GM23338 (cell line): ENCODE data around the gene CBX6. TPM values are rescaled to one million over a fixed set of nuclear protein-coding genes. Genes with fewer than 3 reads are reported as not detected.

Experiments used
- ATAC-seq: fragments of 200-7000 bp; cut with Tn5 transposase; 3 replicates; pipeline ENCODE4 v1.9.1; 2020
- DNase-seq: peaks from one replicate; pipeline ENCODE4 v3.0.0-alpha.2; 2015; ENCODE audit warnings: low spot score
- H2AFZ ChIP-seq: fragments of 200-600 bp; sonication (generic); 2 replicates; pipeline ENCODE4 v1.8.0; 2016; ENCODE audit warnings: antibody characterized with exemption, mild to moderate bottlenecking, moderate library complexity
- H3F3A ChIP-seq: fragments of 200-600 bp; sonication (generic); replicated peaks from 2 replicates; pipeline ENCODE4 v1.8.0; 2017; ENCODE audit warnings: antibody characterized with exemption, mixed run types, low read depth
- H3K27ac ChIP-seq: fragments of 200-600 bp; sonication (generic); 2 replicates; pipeline ENCODE4 v1.6.1; 2016; ENCODE audit warnings: low read depth
- H3K27me3 ChIP-seq: fragments of 200-600 bp; sonication (generic); 2 replicates; pipeline ENCODE4 v1.8.0; 2016; ENCODE audit warnings: mild to moderate bottlenecking, mixed run types, moderate library complexity; ENCODE audit not compliant: insufficient read depth
- H3K36me3 ChIP-seq: fragments of 200-600 bp; sonication (generic); 2 replicates; pipeline ENCODE4 v1.8.0; 2016; ENCODE audit warnings: mild to moderate bottlenecking; ENCODE audit not compliant: insufficient read depth
- H3K4me1 ChIP-seq: fragments of 200-600 bp; sonication (generic); 2 replicates; pipeline ENCODE4 v1.8.0; 2016; ENCODE audit warnings: mild to moderate bottlenecking, moderate library complexity; ENCODE audit not compliant: insufficient read depth
- H3K4me2 ChIP-seq: fragments of 200-600 bp; sonication (generic); 2 replicates; pipeline ENCODE4 v1.7.1; 2017; ENCODE audit warnings: mixed run types
- H3K4me3 ChIP-seq: fragments of 200-600 bp; sonication (generic); 2 replicates; pipeline ENCODE4 v1.6.1; 2016; ENCODE audit warnings: mixed run types
- H3K79me2 ChIP-seq: fragments of 200-600 bp; sonication (generic); replicated peaks from 2 replicates; pipeline ENCODE4 v1.8.0; 2017; ENCODE audit warnings: mild to moderate bottlenecking; ENCODE audit not compliant: insufficient read depth
- H3K9me2 ChIP-seq: fragments of 200-600 bp; sonication (generic); 2 replicates; pipeline ENCODE4 v1.8.0; 2017; ENCODE audit not compliant: insufficient read depth
- H4K20me1 ChIP-seq: fragments of 200-600 bp; sonication (generic); replicated peaks from 2 replicates; pipeline ENCODE4 v1.8.0; 2017; ENCODE audit warnings: mild to moderate bottlenecking; ENCODE audit not compliant: insufficient read depth
- H3K27ac Mint-ChIP-seq: 2 replicates; pipeline ENCODE4 v1.8.0; 2020; ENCODE audit warnings: inconsistent platforms, mild to moderate bottlenecking, moderate library complexity, mixed read lengths
- H3K27me3 Mint-ChIP-seq: 3 replicates; pipeline ENCODE4 v1.8.0; 2022; ENCODE audit warnings: low read depth, mild to moderate bottlenecking, moderate library complexity, mixed read lengths, inconsistent platforms; ENCODE audit not compliant: insufficient read depth, poor library complexity
- H3K36me3 Mint-ChIP-seq: 3 replicates; pipeline ENCODE4 v1.8.0; 2021; ENCODE audit warnings: low read depth, mild to moderate bottlenecking, inconsistent platforms, moderate library complexity, mixed read lengths
- H3K4me1 Mint-ChIP-seq: 3 replicates; pipeline ENCODE4 v1.8.0; 2020; ENCODE audit warnings: mild to moderate bottlenecking, inconsistent platforms, mixed read lengths
- H3K4me3 Mint-ChIP-seq: 3 replicates; pipeline ENCODE4 v1.8.0; 2021; ENCODE audit warnings: moderate library complexity, mild to moderate bottlenecking, inconsistent platforms, mixed read lengths
- H3K9me3 Mint-ChIP-seq: 3 replicates; pipeline ENCODE4 v1.8.0; 2020; ENCODE audit warnings: moderate library complexity, mild to moderate bottlenecking, inconsistent platforms, mixed read lengths
- CREB1 ChIP-seq: fragments of 250-450 bp; sonication (Bioruptor Pico); IDR thresholded peaks from 2 replicates; pipeline ENCODE4 v1.5.0; 2020; ENCODE audit warnings: low read depth, mild to moderate bottlenecking, moderate library complexity
- JUNB ChIP-seq: IDR thresholded peaks from one replicate; pipeline ENCODE4 v1.6.1; 2016; ENCODE audit warnings: antibody characterized with exemption; ENCODE audit not compliant: unreplicated experiment
- POLR2AphosphoS5 ChIP-seq: IDR thresholded peaks from 2 replicates; pipeline ENCODE4 v1.6.1; 2016; ENCODE audit warnings: antibody characterized with exemption, low read depth
- STAT1 ChIP-seq: IDR thresholded peaks from one replicate; pipeline ENCODE4 v1.6.1; 2016; ENCODE audit warnings: antibody characterized with exemption; ENCODE audit not compliant: unreplicated experiment
- ZNF331 ChIP-seq: fragments of 250-450 bp; sonication (Bioruptor Pico); IDR thresholded peaks from 2 replicates; pipeline ENCODE4 v1.5.0; 2020; ENCODE audit warnings: low read depth, mild to moderate bottlenecking, moderate library complexity
- polyA plus RNA-seq: library from polyadenylated mRNA; unstranded; fragments of >200 nt; fragmentation: Nextera tagmentation; extraction: Ambion mirVana; gene quantifications from 2 replicates; pipeline ENCODE4 v1.2.1, GENCODE V29; 2016
- total RNA-seq: library from RNA; depleted of rRNA; stranded (reverse); fragments of >200 nt; shearing (Covaris generic); gene quantifications from 2 replicates; pipeline ENCODE4 v1.2.3, GENCODE V29; 2014
- TF ChIP-seq, protein P1 (sequence below): fragments of 250-450 bp; sonication (Bioruptor Pico); IDR thresholded peaks from 2 replicates; pipeline ENCODE4 v1.5.0; 2020; ENCODE audit warnings: mild to moderate bottlenecking, moderate library complexity
- TF ChIP-seq, protein P2 (sequence below), 2 experiments: fragments of 200-600 bp in 1 of 2; sonication (generic) in 1 of 2; conservative IDR thresholded peaks; 2 replicates each; pipeline versions ENCODE4 v1.5.1 to v1.6.1; 2016 to 2017; ENCODE audit warnings: antibody characterized with exemption in 2 of 2, low read depth in 2 of 2, mild to moderate bottlenecking in 2 of 2, moderate library complexity in 1 of 2

Gene CBX6
- total and polyA plus RNA-seq, 2 experiments from 2014 or later: 18.5 to 23.0 TPM

DNA sequence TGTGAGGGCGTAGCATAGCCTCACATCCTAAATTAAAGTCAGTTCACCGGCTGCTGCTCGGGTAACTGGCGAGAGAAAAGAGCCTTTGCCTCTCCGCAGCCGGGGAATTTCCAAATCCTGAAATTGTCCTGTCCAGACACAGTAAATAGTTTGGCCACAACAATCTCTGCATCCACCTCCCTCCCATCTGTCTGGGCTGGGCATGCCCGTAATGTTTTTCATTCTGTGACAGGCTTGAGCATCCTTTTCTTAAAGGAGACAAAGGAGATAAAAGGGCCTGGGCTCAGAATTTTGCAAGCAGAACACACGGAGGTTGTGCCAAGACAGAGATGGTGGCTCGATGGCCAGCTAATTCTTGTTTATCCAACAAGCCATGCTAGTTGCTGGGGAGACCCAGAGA lies 19.2 kb upstream of the CBX6 start (continued):
- TF ChIP-seq, protein P1, sequence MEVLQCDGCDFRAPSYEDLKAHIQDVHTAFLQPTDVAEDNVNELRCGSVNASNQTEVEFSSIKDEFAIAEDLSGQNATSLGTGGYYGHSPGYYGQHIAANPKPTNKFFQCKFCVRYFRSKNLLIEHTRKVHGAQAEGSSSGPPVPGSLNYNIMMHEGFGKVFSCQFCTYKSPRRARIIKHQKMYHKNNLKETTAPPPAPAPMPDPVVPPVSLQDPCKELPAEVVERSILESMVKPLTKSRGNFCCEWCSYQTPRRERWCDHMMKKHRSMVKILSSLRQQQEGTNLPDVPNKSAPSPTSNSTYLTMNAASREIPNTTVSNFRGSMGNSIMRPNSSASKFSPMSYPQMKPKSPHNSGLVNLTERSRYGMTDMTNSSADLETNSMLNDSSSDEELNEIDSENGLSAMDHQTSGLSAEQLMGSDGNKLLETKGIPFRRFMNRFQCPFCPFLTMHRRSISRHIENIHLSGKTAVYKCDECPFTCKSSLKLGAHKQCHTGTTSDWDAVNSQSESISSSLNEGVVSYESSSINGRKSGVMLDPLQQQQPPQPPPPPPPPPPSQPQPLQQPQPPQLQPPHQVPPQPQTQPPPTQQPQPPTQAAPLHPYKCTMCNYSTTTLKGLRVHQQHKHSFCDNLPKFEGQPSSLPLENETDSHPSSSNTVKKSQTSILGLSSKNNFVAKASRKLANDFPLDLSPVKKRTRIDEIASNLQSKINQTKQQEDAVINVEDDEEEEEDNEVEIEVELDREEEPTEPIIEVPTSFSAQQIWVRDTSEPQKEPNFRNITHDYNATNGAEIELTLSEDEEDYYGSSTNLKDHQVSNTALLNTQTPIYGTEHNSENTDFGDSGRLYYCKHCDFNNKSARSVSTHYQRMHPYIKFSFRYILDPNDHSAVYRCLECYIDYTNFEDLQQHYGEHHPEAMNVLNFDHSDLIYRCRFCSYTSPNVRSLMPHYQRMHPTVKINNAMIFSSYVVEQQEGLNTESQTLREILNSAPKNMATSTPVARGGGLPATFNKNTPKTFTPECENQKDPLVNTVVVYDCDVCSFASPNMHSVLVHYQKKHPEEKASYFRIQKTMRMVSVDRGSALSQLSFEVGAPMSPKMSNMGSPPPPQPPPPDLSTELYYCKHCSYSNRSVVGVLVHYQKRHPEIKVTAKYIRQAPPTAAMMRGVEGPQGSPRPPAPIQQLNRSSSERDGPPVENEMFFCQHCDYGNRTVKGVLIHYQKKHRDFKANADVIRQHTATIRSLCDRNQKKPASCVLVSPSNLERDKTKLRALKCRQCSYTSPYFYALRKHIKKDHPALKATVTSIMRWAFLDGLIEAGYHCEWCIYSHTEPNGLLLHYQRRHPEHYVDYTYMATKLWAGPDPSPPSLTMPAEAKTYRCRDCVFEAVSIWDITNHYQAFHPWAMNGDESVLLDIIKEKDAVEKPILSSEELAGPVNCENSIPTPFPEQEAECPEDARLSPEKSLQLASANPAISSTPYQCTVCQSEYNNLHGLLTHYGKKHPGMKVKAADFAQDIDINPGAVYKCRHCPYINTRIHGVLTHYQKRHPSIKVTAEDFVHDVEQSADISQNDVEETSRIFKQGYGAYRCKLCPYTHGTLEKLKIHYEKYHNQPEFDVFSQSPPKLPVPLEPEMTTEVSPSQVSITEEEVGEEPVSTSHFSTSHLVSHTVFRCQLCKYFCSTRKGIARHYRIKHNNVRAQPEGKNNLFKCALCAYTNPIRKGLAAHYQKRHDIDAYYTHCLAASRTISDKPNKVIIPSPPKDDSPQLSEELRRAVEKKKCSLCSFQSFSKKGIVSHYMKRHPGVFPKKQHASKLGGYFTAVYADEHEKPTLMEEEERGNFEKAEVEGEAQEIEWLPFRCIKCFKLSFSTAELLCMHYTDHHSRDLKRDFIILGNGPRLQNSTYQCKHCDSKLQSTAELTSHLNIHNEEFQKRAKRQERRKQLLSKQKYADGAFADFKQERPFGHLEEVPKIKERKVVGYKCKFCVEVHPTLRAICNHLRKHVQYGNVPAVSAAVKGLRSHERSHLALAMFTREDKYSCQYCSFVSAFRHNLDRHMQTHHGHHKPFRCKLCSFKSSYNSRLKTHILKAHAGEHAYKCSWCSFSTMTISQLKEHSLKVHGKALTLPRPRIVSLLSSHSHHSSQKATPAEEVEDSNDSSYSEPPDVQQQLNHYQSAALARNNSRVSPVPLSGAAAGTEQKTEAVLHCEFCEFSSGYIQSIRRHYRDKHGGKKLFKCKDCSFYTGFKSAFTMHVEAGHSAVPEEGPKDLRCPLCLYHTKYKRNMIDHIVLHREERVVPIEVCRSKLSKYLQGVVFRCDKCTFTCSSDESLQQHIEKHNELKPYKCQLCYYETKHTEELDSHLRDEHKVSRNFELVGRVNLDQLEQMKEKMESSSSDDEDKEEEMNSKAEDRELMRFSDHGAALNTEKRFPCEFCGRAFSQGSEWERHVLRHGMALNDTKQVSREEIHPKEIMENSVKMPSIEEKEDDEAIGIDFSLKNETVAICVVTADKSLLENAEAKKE (CRISPR knock-in tag): no peak

DNA sequence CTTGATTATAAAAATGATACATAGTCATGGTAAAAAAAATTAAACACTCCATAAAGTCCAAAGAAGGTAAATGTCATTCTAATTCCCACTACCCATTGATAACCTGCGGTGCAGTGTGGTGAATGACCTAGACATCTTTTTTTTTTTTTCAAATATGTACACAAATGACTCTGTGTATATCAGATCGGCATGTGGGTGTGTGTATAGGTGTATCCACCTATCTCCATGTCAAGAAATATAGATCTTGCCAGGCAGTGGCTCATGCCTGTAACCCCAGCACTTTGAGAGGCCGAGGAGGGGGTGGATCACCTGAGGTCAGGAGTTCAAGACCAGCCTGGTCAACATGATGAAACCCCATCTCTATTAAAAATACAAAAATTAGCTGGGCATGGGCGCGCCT lies 18.4 kb upstream of the CBX6 start:
- Histone ChIP-seq H3F3A (no peaks in the 10 kb centered on the region), H4K20me1 (no peaks in the 10 kb centered on the region), H3K4me3 (no peak overlapping the region), H3K9me2 (no peaks in the 10 kb centered on the region; the same call in 1 of the 2 replicates), H3K4me2 (no peak overlapping the region), H2AFZ (no peak overlapping the region), H3K79me2 (no peaks in the 10 kb centered on the region), H3K4me1 (no peaks in the 10 kb centered on the region), H3K27ac (no peak overlapping the region), H3K27me3 (no peaks in the 10 kb centered on the region), H3K36me3 (no peaks in the 10 kb centered on the region)
- H3K9me3 Mint-ChIP-seq: peaks cover 4% of the 10 kb centered on the region; the same call in 1 of the 3 replicates
- ATAC-seq: no peak
- no peak for DNase-seq
- H3K36me3 Mint-ChIP-seq: no peaks in the 10 kb centered on the region
- H3K4me1 Mint-ChIP-seq: no peaks in the 10 kb centered on the region
- H3K4me3 Mint-ChIP-seq: no peak overlapping the region
- peaks cover under 1% of the 10 kb centered on the region for H3K27me3 Mint-ChIP-seq
- H3K27ac Mint-ChIP-seq: no peak overlapping the region
- no peak for TF ChIP-seq POLR2AphosphoS5
- TF ChIP-seq, protein P2, sequence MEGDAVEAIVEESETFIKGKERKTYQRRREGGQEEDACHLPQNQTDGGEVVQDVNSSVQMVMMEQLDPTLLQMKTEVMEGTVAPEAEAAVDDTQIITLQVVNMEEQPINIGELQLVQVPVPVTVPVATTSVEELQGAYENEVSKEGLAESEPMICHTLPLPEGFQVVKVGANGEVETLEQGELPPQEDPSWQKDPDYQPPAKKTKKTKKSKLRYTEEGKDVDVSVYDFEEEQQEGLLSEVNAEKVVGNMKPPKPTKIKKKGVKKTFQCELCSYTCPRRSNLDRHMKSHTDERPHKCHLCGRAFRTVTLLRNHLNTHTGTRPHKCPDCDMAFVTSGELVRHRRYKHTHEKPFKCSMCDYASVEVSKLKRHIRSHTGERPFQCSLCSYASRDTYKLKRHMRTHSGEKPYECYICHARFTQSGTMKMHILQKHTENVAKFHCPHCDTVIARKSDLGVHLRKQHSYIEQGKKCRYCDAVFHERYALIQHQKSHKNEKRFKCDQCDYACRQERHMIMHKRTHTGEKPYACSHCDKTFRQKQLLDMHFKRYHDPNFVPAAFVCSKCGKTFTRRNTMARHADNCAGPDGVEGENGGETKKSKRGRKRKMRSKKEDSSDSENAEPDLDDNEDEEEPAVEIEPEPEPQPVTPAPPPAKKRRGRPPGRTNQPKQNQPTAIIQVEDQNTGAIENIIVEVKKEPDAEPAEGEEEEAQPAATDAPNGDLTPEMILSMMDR (conservative IDR thresholded peaks at IDR 0.05; ENCODE audit: low read depth in 2 of 2): no peak
- no peak for TF ChIP-seq STAT1
- TF ChIP-seq, protein P1 (CRISPR knock-in tag): no peak
- no peak for TF ChIP-seq CREB1 (CRISPR knock-in tag)
- TF ChIP-seq JUNB: no peak
- TF ChIP-seq ZNF331: no peak
